ENCODE measurements around the gene NELFE.
"Not testable (repeated sequence)": the region's sequence is repeated elsewhere in the genome, so short reads cannot be mapped to it uniquely, and the experiment has no call there.

Gene NELFE

DNA sequence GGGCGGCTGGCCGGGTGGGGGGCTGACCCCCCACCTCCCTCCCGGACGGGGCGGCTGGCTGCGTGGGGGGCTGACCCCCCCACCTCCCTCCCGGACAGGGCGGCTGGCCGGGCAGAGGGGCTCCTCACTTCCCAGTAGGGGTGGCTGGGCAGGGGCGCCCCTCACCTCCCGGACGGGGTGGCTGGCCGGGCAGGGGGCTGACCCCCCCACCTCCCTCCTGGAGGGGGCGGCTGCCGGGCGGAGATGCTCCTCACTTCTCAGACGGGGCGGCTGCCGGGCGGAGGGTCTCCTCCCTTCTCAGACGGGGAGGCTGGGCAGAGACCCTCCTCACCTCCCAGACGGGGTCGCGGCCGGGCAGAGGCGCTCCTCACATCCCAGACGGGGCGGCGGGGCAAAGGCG, 17.3 kb upstream of the NELFE start:
- DNase-seq (ENCODE audit: insufficient read length, low spot score); FAIRE-seq: not testable (repeated sequence)

DNA sequence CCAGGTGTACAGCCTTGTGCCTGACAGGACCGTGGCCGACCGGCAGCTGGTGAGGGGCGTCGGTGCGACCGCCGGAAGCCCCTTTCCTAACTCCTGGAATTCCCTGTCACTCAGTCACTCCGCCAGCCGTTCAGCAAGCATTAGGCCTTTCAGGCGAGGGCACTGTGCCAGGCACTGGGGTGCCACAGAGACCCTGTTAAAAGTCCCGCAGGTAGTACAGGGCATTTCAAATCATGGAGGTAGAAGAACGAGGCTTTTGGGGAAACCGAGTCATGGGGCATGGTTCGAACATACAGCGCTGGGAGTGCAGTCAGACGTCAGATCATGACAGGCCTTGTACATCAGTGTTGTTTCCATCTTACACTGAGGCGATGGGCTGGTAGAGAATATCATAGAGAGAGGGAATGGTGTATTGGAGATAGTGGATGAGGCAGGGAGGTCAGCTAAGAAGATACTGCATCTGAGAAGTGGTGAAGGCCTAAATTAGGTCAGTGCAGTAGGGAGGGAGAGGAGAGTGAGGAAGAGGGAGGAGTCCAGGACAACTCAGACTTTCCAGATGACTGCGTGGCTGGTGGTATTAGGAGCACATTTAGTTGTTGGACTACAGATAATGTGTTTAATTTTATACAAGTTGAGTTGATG, 14.1 kb upstream of the NELFE start:
- DNase-seq (ENCODE audit: insufficient read length, low spot score) (no peak), FAIRE-seq (no peak)

DNA sequence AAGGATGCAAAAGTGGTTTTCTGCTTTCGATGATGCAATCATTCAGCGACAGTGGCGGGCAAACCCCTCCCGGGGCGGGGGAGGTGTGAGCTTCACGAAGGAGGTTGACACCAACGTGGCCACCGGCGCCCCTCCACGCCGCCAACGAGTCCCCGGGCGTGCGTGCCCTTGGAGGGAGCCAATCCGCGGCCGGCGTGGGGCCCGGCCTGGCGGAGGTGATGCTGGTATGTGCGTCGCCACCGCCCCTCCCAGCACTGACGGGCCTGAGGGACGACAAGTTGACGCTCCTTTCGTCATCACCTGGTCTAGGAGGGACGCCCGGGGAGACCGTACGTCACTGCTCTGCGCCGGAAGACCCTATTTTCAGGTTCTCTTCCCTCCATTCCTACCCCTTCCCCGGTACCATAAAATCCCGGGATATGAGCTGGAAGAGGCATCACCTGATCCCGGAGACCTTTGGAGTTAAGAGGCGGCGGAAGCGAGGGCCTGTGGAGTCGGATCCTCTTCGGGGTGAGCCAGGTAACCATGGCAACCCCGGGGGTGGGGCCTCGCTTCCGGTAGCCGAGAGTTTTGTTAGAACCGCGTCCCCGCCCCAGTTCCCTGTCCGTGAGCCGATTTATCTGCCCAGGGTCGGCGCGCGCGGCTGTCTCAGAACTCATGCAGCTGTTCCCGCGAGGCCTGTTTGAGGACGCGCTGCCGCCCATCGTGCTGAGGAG, 13.4 kb upstream of the NELFE start, which contains the start of gene DXO:
Gene DXO, minus strand, starts transcription at position 146 of the 716 bp plus-strand sequence. CDS start 463 bp downstream, outside the sequence.
- peak; percentile 99 for DNase-seq (ENCODE audit: insufficient read length, low spot score)

DNA sequence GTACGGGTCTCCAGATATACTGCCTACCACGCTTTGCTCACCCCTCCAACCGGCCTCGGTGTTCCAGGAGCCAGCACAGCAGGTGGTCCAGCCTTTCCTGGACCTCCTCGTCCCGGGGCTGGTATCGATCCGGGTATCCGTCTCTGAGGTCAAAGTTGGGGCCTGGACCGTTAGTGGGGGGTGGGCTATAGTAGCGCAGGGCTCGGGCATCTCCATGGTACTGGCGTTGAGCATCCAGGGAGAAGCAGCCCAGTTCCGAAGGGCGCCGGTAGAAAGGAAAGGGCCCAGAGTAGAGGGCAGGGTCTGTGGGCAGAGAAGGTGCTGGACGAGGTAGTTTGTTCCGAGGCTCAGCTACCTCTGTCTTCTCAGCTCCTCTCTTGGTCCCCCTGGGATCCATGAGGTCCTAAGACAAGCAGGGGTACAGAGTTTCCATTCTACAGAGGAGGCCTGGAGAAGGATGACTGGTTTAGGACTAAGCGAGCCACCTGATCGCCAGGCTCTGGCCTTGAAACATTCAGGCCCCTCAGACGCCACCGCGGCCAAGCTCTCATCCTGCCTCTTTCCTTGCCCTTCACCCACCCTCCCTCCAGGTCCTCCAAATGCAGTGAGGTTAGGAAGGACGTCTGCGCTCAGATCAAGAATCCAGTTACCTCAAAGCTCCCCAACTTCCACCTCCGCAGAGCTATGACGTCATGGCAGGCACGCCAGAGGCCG, 12.7 kb upstream of the NELFE start:
- no peak for DNase-seq (ENCODE audit: insufficient read length, low spot score)
- no peak for FAIRE-seq

More for the DNA sequence above, 13.4 kb upstream of the NELFE start, which contains the start of gene DXO:
- FAIRE-seq, result peak; percentile 98

DNA sequence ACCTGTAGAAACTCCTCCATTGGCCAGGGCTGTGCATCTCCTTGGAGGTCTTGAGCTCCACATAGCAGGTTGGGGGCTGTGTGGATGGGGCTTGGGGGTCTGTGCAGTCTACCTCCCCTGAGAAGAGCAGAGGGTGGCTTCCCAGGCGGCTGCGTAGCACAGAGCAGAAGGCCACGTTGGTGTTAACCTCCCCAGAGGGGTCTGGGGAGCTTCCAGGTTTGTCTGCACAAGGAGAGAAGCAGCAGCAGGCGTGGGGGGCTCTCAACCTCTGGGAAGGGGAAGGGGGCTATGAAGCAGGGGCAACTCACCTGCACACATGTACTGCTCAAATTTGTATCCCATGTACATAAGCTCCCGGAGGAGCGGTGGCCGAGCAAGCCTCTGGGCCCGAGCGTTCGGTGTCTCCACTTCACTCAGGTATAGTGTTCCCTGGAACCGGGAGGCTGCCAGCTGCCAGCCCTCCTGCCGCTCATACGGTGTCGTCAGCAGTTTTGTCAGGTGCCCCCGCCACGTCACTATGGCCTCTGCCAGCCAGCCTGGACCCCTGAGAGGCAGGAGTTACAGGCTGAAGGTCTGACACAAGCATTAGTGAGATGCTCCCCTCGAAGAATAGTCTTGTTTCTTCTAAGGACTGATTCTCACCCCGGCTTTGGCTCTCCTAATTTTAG, 12.0 kb upstream of the NELFE start:
- no peak for DNase-seq (ENCODE audit: insufficient read length, low spot score)
- FAIRE-seq, result no peak

DNA sequence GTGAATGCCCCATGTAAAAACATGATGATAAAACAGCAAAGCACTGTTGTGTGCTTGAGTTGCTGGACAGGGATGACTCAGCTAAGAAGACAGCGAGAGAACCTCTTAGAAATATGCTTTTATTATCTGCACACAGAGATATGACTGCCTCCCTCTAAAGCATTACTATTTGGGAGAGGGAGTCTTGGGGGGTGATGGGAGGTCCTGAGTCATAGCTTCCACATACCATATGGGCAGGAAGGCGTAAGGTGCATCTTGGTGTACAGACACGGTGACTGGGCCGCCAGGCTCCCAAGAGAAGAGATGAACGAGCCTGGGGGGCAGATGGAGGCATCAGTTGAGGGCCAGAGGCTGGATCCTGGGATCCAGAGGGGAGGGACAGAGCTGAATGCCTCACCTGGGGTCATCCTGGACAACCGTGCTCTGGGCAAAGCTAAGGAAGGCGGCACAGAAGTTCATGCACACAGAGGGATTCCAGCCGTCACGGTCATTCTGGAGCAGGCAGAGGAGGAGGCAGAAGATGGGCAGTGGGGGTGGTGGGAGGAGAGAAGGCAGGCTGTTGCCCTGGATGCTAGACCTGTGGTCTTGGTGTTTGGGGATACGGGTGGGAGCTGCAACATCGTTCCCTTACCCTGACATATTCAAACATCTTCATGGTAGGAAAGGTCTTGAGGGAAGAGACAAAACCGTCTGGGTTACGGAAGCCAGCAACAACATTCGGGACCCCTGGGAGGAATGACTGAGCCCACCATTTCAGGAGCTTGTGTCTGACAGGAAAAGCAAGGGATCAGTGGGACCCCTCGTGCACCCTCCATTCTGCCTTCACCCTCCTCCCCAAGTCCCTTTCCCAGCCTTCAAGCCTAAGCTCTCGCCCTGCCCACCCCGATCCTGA, 11.2 kb upstream of the NELFE start:
- no peak for DNase-seq (ENCODE audit: insufficient read length, low spot score)
- FAIRE-seq, result no peak

DNA sequence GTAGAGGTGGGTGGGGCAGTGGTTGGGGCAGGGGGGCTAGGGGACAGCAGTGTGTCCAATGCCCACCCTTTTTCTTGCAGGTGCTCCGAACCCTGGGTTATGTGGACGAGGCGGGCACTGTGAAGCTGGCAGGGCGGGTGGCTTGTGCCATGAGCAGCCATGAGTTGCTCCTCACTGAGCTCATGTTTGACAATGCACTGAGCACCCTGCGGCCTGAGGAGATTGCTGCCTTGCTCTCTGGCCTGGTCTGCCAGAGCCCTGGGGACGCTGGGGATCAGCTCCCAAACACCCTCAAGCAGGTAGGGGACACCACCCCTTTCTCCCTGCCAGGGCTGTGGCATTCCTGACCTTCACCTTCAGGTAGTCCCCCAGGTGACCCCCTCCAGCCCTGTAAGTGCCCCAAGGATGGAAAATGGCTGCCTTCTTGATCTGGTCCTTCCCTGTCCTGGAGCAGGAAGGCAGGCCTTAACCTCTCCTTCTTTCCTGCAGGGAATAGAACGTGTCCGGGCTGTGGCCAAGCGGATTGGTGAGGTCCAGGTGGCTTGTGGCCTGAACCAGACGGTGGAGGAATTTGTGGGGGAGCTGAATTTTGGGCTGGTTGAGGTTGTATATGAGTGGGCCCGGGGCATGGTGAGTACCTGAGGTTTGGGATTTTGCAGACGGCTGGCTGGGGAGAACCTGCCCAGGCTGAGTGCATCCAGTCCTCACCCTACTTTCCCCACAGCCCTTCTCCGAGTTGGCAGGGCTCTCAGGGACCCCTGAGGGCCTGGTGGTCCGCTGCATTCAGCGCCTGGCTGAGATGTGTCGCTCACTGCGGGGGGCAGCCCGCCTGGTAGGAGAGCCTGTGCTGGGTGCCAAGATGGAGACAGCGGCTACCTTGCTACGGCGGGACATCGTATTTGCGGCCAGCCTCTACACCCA, 10.3 kb upstream of the NELFE start:
- FAIRE-seq, result no peak

DNA sequence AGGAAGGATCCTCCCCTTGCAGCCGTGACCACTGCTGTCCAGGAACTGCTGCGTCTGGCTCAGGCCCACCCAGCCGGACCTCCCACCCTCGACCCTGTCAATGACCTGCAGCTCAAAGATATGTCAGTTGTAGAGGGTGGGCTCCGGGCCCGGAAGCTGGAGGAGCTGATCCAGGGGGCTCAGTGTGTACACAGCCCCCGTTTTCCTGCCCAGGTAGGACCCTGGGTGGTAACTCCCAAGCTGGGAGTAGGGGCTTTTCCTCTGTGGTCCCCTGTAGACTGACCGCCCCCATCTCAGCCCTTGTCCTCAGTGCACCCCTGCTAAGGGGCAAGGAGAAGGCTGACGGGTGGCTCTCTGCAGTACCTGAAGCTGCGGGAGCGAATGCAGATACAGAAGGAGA, 9.6 kb upstream of the NELFE start:
- no peak for FAIRE-seq
- DNase-seq (ENCODE audit: insufficient read length, low spot score), result no peak

More for the DNA sequence above, 10.3 kb upstream of the NELFE start:
- DNase-seq (ENCODE audit: insufficient read length, low spot score), result no peak

DNA sequence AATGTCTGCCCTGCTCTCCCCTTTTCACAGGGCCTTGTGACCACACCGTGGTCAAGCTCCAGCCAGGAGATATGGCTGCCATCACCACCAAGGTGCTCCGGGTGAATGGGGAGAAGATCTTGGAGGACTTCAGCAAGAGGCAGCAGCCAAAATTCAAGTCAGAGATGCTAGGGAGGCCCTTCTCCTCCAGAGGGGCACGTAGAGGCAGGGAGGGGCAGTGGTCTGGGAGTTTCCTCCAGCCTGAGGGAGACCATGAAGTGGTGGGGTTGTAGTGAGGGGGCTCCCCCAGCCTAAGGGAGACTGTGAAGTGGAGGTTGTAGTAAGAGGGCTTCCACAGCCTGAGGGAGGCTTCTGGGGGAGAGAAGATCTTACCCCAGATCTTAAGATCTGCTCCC, 9.2 kb upstream of the NELFE start:
- FAIRE-seq, result no peak

DNA sequence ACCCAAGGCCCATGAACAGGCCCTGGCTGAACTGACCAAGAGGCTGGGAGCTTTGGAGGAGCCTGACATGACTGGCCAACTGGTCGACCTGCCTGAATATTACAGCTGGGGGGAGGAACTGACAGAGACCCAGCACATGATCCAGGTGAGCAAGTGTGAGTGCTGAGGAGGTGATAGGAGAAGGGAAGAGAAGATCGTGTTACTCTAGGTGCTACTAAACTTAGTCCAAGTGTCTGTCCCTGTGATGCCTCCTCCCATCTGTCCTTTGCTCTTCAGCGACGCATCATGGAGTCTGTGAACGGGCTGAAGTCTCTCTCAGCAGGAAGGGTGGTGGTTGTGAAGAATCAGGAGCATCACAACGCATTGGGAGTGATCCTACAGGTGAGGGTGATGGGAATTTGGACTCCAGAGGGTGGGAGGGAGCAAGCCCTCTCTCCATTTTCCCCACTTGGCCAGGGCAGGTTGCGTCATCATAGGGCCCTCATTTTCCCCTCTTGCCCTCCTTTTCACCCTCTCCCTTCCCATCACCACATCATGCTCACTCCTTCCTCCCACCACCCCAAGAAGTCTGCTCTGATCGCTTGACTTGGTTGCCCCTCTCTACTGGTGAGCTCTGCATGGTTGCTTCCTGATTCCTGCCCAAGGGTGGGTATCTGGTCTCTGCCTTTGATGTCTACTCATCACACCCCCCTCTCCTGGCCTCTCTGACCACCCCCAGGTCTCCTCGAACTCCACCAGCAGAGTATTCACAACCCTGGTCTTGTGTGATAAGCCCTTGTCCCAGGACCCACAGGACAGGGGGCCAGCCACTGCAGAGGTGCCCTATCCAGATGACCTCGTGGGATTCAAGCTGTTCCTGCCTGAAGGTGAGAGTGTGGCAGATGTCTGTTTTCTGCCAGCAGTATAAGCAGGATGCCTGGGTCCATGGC, 8.5 kb upstream of the NELFE start:
- FAIRE-seq (no peak), DNase-seq (ENCODE audit: insufficient read length, low spot score) (no peak)

More for the DNA sequence above, 9.2 kb upstream of the NELFE start:
- DNase-seq (ENCODE audit: insufficient read length, low spot score), result no peak

DNA sequence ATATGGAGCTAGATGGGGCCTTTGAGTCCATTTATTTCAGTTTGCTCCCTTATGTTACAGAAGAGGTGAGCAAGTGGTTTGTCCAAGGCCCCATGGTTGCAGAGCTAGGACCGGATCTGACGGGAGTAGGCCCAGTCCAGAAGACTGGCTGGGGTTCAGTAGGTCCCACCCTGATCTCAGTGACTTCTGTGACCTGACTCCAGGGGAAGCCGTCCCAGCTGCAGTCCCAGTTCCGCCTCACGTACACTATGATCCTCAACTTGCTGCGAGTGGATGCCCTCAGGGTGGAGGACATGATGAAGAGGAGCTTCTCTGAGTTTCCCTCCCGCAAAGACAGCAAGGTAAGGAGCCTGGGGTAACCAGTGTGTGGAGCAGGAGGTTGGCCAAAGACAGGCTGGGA, 7.7 kb upstream of the NELFE start:
- FAIRE-seq (no peak), DNase-seq (ENCODE audit: insufficient read length, low spot score) (no peak)

DNA sequence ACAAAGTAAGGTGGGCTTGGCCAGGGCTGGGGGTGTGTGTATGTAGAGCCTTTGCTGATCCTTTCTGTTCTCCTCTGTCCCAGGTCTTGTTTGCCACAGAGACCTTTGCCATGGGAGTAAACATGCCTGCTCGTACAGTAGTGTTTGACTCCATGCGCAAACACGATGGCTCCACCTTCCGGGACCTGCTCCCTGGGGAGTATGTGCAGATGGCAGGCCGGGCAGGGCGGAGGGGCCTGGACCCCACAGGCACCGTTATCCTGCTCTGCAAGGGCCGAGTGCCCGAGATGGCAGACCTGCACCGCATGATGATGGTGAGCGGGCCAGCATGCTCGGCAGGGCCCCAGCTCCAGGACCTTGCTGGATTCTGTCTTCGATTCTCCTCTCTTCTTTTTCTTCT, 6.9 kb upstream of the NELFE start:
- DNase-seq (ENCODE audit: insufficient read length, low spot score) (no peak), FAIRE-seq (no peak)

DNA sequence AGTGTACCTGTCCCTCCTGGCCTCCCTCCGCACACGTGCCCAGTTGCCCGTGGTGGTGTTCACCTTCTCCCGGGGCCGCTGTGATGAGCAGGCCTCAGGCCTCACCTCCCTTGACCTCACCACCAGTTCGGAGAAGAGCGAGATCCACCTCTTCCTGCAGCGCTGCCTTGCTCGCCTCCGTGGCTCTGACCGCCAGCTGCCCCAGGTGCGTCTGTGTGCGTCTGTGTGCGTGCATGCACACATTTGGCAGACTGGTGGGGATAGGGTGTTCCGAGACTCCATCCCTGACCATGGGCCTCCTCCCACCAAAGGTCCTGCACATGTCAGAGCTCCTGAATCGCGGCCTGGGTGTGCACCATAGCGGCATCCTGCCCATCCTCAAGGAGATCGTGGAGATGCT, 5.2 kb upstream of the NELFE start:
- no peak for DNase-seq (ENCODE audit: insufficient read length, low spot score)
- FAIRE-seq, result no peak

DNA sequence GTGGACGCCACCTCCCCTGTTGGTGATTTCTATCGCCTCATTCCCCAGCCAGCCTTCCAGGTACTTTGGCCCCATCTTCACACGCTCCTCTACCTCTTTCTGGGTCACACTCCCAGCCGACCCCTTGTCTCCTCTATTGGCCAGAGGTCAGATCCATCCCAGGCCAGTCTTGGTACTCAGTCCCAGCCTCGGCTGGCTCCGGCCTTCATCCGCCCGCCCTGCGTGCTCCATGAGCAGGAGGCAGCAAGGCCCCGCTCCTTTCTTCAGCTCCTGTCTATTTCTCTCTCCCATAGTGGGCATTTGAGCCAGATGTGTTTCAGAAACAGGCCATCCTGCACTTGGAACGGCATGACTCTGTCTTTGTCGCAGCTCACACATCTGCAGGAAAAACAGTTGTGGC, 2.8 kb upstream of the NELFE start:
- no peak for DNase-seq (ENCODE audit: insufficient read length, low spot score)
- FAIRE-seq, result no peak

DNA sequence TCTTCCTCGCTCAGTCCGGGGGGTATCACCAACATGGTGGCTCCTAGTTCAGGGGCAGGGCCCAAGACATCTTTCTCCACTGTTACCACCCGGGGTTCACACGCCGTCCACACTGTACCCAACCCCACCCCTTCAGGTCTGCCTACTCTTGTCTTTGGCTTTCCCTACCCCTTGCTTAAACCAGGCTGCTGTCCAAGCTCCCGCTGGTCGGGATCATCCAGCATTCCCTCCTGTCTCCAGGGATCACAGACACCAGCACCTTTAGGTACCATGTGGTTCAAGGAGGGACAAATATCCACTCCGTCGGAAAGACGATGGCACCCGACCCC, 395 bp downstream of the NELFE start:
- DNase-seq (ENCODE audit: insufficient read length, low spot score), result no peak

DNA sequence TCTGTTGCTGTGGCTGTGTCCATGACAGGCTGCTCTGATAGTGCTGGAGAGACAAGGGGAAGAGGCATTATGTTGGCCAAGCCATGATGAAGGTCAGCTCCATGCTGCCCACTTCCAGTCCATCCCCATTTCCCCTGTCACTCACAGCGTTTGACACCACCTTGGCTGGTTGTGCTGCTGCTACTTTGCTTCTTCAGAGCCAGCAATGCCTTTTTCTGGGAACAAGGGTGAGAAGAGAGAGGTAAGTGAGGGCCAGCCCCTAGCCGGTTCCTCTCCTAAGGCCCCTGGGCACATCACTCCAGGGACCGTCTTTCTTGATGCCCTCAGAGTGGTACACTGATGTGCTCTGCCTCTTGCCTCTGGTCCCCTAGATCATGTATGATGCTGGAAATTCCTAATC, 2.0 kb downstream of the NELFE start:
- DNase-seq (ENCODE audit: insufficient read length, low spot score) (no peak), FAIRE-seq (no peak)

More for the DNA sequence above, 395 bp downstream of the NELFE start:
- no peak for FAIRE-seq

DNA sequence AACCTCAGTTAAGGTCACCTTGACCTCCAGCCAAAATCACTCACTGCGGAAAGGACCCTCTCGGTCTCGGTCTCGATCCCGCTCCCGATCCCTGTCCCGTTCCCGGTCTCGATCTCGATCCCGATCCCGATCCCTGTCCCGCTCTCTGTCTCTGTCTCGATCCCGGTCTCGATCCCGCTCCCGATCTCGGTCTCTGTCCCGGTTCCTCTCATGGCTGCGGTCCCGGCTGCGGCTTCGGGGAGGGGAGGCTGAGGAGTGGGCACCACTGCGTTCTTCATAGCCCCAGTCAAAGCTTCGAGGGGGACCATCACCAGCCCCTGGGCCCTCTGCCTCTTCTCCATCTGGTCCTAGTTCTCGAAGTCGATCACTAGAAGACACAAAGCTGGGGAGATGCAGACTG, 4.3 kb downstream of the NELFE start:
- DNase-seq (ENCODE audit: insufficient read length, low spot score) (no peak), FAIRE-seq (no peak)

DNA sequence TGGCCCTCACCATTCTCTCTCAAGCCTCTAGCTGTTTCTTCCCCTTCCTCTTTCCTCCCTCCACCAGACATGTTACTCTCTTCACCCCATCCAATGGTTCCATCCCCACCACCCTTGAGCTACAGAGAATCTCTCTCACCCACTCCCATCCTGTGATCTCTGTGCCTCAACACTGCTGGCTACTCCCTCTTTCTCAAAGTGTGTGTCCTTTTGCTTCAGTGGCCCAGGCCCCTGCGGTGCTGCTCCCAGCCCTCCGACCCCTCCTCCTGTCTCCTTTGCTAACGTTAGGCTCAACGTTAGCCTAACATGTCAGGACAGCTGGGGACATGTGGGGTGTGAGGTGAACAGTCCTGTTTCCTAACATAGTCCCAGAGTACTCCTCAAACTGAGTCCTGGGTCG, 5.9 kb downstream of the NELFE start:
- no peak for DNase-seq (ENCODE audit: insufficient read length, low spot score)
- FAIRE-seq, result no peak

Measured in HTR-8/SVneo (cell line).